GM19467 (cell line): ENCODE results near the gene POLD4.

Experiments used
- ATAC-seq: cut with Tn5 transposase; IDR thresholded peaks from one replicate; pipeline ENCODE4 v1.9.1; 2021; ENCODE audit warnings: mild to moderate bottlenecking, moderate library complexity; ENCODE audit not compliant: unreplicated experiment

Gene POLD4

DNA sequence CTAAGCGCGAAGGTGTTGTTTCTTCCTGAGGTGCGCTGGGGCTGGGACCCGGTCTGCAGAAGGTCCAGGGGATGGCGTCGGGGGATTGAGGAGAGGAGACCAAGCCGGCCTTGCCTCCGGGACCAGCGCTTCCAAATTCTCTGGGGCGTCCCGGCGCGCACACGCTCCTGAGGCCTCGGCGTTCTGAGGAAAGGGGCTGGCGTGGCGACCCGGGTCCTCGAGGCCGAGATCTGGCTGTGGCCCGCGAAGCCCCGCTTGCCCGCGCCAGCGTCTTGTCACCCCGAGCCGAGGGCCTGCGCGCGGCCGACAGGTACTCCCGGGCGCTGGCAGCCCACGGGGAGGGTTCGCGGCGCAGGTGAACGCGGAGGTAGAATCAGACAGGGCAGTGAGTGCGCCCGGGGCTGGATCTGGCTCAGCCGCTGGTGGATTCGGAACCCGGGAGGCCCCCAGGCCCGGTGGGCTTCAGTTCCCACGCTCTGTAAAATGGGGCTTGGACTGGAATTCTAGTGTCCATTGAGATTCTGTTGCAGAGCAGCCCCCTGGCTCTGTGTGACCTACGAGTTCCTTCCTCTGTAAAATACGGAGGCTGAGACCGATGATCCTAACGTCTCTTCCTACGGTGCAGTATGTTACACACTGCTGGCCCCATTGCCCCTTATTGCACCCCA, 35.3 kb downstream of the POLD4 start:
- ATAC-seq = peak; percentile 17

DNA sequence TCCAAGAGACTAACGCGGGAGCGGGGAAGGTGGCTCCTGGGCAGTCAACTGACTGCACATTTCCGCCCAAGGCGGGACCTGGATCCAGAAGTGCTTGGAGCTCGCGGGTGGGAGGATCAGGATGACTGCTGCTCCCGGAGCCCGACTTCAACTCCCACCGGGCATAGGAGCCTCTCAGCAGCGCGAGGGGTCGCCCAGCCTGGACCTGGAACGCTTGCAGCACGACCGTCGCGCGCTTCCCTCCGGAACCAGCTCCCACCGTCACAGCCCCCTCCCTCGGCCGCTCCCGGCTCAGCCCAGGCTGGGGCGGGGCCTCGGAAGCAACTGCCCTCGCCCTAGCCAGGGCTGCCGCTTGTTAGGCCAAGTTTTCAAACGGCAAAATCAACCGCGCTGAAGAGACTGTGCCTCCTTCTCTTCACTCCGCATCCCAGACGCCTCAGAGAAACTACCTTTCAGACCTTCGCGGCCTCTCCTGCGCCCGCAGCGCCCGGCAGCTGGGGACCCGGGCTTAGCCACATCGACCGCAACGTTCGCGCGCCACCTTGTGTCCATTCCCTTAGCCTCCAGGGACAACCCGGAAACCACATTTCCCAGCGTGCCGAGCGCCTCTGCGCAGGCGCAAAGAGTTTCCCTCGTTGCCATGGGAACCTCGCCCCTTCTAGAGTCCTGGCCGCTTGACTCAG, 36.0 kb downstream of the POLD4 start:
- ATAC-seq = peak; percentile 74

DNA sequence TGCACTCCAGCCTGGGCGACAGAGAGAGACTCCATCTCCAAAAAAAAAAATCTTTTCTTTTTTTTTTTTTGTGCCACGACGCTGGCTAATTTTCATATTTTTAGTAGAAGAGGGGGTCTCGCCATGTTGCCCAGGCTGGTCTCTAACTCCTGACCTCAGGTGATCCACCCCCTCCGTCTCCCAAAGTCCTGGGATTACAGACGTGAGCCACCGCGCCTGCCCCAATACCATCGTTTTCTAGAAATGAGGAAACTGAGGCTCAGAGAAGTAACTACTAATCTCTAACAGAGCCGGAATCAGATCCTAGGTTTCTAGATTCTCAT, 36.5 kb downstream of the POLD4 start:
- ATAC-seq = no peak

DNA sequence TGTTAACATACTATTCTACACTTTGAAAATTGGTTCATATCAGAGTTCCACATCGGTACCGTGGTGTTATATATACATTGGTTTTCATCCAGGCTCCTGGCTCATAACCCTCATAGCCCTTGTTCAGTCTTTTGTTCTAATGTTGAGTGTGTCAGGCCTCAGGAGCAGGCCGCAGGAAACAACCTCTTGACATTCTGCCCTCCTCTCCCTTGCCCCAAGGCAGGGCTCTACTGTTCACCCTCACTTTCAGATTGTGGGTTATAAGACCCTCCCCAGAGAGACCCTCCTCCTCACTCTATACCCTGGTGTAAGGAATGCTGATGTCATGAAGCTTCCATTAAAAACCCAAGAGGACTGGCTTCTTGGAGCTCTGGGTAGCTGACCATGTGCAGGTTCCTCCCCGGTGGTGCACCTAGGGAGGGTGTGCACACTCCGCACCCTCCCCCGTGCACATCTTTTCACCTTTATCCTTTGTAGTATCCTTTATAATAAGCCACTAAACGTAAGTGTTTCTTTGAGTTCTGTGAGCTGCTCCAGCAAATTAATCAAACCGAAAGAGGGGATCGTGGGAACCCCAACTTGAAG, 37.9 kb downstream of the POLD4 start:
- ATAC-seq = no peak

DNA sequence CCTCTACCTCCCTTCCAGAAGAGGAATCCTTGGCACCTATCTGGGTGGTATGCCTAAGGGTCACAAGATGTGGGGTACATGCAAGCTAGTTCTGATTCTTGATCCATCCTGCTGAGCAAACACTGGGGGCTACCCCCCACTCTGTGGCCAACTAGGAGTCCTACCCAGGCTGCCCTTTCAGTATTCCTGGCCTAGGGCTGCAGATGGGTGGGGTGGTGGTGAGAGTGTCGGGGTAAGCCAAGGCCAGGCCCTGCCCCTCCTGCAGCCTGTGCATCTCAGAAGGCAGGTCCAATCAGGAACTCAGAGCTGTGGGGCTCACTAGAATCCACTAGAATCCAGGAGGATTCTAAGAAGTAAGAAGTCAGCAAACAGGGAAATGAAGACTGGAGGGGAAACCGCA, 39.1 kb downstream of the POLD4 start:
- no peak for ATAC-seq

DNA sequence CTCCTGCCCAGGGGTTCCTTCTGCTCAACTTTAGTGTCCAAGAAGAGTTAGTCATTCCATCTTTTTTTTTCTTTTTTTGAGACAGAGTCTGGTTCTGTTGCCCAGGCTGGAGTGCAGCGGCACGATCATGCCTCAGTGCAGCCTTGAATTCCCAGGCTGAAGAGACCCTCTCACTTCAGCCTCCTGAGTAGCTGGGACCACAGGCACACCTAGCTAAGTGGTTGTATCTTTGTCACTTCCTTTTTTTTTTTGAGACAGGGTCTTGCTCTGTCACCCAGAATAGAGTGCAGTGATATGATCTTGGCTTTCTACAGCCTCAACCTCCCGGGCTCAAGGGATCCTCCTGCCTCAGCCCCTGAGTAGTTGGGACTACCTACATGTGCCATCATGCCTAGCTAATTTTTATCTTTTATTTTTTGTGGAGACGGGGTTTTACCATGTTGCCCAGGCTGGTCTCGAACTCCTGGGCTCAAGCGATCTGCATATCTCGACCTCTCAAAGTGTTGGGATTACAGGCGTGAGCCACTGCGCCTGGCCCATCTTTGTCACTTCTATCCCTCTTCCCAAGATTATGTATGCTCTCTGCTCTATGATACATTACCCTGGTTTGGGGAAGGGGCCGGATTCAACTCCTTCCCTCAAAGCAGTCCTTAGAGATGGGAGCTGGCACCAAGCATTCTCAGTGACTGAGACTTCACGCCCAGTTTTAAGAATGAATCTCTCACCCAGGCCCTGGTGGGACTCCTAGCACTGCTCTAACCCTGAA, 40.0 kb downstream of the POLD4 start:
- no peak for ATAC-seq

DNA sequence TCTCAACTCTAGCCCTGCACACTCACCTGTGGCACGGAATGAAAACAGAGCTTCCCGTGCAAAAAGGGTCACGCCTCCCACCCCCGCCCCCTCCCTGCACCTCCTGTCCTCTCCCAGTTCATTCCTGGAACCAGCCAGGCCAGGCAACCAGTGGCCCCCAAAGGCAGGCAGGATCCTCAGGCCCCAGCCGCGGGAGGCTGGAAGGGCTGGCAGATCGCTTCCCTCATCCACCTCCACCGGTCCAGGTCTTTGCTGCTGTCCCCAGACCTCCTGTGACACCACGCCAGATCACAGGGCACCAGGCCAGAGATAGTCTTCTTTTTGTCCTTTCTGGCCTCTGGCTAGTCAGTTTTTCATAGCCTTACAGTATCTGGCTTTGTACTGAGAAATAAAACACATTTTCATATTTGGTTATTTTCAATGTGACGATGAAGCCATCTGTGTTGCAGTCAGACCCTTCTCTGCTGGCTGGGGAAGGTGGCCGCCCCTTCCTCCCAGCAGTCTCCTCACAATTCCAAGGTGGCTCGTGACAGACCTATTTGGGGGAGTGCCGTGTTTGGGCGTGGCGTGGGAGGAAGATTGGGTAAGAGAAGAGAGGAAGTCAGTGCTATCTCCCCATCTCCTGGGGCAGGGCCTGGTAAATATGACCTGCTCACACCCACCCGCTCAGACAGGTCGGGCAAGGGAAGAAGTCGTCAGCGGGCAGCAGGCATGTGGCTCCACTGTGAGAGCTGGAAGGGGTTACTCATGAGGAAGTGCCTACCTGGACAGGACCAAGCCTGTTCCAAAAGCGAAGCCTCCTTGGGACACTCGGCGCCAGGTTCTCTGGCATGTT, 40.9 kb downstream of the POLD4 start:
- ATAC-seq = no peak

DNA sequence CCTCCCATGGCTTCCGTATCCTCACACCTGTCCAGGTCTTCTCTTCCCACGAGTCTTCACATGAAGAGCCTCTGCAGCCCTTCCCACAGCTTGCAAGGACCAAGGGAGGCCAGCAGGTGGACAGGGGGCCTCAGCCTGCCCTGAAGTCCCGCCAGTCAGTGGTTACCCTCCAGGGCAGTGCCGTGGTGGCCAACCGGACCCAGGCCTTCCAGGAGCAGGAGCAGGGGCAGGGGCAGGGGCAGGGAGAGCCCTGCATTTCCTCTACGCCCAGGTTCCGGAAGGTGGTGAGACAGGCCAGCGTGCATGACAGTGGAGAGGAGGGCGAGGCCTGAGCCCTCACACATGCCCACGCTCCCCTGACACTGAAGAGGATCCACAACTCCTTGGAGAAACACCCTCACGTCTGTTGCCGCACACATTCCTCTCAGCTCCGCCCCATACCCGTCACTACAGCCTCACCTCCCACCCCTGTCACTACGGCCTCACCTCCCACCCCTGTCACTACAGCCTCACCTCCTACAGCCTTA, 41.7 kb downstream of the POLD4 start:
- ATAC-seq = no peak

DNA sequence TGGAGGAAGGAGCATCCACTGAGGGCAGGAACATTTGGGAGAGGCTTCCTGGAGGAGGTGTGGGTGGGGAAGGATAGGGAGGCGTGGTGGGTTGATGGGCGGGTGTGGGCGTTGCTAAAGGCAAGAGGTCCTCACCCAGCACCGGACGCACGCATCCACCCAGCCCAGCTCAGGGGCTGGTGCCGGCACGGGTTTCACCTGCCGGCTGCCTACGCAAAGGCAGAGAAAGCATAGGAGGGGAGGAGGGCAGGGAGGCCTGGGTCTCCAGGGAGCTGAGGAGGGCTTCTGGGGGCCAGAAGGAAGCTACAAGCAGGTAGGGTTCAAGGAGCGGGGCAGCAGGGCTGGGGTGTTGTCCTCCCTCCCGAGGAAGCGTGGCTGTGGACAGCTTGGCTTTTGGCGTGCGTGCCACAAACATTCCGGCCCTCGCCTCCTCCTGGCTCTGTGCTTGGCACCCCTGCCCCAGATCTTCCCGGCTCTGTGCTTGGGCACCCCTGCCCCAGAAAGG, 42.2 kb downstream of the POLD4 start:
- no peak for ATAC-seq

DNA sequence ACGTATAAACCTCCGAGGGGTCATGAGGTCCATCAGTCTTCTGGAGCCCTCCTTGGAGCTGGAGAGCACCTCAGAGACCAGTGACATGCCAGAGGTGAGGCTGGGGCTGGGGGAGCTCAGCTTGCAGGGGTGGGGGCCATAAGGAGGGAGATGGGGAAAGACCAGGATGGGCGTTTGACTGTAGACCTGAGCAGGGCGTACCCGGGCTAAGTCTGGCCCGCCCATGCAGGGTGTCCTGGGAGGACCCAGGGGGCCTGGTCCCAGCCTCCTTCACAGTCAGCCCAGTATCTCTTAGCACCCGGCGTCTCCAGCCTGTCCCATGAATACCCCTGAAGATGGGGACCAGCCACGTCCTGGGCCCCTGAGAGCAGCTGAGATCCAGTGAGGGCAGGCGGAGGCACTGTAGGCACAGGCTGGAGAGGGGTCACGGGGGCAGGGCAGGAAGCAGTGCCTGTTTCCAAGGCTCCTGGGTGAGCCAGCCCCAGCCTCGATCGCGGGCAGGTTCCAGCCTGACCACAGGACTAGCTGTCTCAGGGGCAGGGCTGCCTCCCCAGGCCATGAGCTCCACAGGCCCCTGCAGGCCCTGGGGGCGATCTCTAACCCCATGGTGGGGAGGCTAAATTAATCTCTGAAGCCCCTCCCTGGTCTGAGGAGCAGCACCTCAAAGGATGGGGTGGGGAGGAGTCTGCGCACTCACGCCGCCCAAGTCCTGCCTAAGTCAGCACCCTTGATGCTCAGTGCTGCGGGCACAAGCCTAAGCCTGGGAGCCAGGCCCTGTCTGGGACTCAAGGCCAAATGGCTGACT, 42.9 kb downstream of the POLD4 start:
- ATAC-seq = no peak

DNA sequence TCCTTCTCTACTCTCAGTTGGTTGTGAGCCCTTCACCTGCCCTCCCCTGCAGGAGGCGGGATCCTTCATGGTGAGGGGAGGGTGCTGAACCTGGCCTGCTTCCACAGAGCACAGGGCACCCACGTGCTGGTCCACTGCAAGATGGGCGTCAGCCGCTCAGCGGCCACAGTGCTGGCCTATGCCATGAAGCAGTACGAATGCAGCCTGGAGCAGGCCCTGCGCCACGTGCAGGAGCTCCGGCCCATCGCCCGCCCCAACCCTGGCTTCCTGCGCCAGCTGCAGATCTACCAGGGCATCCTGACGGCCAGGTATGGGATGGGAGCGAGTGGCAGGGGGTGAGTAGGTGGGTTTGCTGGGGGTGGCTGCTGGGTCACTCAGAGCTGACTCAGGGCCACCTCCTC, 43.7 kb downstream of the POLD4 start:
- no peak for ATAC-seq

DNA sequence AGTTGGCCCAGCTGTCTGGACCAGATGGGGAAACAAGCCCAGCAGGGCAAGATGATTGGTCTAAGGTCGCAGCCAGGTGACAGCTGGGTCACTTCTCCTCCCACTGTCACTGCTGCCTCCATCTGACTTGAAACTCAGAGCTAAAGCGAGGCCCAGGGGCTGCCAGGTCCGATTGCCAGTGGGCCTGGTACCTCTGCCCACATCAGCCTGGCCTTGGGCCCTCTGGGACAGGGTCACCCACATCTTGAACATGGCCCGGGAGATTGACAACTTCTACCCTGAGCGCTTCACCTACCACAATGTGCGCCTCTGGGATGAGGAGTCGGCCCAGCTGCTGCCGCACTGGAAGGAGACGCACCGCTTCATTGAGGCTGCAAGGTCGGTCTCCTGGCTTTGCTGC, 44.2 kb downstream of the POLD4 start:
- ATAC-seq = no peak

DNA sequence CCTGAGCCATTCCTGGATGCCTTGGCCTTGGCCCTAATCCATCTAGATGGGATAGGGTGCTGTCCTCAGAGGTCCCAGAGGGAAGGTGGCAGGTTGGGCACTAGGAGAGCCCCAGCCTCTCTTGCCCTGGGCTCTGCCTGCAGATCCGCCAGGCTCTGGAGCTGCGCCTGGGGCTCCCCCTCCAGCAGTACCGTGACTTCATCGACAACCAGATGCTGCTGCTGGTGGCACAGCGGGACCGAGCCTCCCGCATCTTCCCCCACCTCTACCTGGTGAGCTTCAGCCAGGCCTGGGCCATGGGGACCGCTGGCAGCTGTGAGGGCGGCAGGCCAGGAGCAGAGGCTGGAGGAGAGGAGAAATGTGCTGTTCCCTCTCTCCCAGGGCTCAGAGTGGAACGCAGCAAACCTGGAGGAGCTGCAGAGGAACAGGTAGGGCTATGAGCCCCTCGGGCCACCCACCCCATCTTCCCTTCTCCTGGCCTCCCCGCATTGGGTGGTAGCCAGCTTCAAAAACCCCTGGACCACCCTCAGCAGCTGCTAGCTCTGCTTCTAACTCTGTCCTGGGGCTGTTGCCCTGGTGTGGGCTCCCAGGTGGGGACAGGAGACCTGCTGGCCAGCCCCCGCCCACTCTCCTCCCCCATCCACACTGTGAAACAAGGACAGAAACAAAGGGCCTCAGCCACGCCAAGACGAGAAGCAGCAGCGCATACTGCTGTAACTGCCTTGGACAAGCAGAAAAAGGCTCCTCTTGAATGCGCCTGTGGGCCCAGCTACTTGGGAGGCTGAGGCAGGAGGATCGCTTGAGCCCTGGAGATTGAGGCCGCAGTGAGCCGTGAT, 45.1 kb downstream of the POLD4 start:
- no peak for ATAC-seq

DNA sequence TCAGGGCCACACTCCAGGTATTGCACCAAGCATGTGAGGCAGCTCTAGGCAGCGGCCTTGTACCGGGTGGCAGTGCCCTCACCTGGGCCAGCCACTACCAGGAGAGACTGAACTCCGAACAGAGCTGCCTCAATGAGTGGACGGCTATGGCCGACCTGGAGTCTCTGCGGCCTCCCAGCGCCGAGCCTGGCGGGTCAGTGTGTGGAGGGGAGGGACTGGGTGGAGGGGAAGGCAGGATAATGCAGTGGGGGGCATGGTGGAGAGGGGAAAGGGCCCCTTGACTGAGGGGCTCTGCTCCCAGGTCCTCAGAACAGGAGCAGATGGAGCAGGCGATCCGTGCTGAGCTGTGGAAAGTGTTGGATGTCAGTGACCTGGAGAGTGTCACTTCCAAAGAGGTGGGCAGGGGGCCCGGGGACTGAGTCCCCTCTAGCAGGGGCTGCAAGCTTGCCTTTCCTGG, 45.8 kb downstream of the POLD4 start:
- no peak for ATAC-seq

DNA sequence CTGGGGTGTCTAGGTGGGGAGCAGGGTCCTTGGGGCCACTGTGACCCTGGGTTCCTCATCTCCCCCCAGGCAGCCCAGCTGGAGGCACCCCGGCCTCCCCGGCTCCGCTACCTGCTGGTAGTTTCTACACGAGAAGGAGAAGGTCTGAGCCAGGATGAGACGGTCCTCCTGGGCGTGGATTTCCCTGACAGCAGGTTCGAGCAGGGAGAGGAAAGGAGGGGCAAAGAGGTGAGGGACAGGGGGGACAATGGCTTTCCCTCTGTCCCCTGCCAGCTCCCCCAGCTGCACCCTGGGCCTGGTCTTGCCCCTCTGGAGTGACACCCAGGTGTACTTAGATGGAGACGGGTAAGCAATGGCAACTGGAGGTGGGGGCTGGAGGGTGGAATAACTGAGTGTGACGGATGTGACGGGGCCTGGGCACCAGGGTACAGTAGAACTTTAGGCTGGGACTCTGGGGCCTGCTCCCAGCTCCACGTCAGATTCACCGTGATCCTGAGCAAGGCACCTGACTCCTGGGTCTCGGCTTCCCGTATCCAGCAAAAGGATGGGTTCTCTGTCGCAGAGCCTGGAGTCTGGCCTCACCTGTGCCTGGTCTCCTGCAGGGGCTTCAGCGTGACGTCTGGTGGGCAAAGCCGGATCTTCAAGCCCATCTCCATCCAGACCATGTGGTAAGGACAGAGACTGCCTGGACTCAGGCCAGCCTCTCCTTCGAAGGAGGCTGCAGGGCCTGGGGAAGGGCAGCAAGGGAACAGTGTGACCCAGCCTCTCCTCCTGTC, 46.4 kb downstream of the POLD4 start:
- no peak for ATAC-seq

DNA sequence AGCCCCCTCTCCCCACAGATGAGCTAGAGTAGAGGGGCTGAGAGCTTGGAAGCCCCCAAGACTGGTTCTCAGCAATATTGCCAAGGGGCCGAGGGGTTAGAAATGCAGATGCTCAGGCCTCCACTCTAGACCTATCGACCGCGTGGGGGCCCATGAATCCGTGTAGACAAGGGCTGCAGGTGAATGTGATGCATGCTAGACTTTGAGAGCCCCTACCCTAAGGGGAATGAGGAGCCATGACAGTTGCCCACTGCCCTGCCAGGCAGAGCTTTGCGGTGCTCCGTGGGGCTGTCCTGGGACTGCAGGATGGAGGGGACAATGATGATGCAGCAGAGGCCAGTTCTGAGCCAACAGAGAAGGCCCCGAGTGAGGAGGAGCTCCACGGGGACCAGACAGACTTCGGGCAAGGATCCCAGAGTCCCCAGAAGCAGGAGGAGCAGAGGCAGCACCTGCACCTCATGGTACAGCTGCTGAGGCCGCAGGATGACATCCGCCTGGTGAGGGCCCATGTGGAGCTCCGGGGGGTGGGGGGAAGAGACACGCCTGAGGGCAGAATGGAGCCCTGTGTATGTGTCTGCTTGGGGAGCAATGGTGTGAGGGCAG, 48.7 kb downstream of the POLD4 start:
- no peak for ATAC-seq

DNA sequence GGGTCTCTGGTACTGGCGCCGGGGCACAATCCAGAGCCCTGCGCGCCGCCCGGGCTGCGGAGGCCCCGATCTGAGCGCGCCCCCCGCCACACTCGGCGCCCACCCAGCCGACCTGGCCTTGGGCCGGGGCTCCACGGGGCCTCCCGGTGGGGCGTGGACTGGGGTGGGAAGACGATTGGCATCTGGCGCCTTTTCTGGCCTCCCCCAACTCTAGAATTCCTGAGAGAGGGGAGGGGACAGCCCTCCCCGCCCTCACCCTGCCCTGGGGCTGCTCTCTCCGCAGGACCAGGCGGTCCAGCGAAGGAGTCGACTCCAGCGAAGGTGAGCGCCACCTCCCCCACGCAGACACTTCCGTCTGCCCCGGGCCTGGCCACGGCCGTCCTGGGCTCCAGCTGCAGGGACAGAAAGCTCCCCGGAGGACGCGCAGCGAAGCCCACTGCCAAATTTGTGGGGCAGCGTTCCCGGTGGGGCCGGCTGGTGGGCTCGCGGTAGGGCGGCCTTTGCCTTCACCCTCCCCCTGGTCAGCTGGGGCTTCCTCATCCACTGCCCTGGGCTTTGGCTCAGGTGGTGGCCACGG, 49.4 kb downstream of the POLD4 start:
- no peak for ATAC-seq
